K562 (cell line): ENCODE results near the gene ARHGEF25. TPM values are rescaled to one million over a fixed set of nuclear protein-coding genes. Genes with fewer than 3 reads are reported as not detected.

ENCODE experiments used
- ATAC-seq: fragments of 200-7000 bp; cut with Tn5 transposase; 3 replicates; pipeline ENCODE4 v1.9.1; 2020; ENCODE audit warnings: moderate library complexity
- BruUV-seq: library from RNA; stranded (reverse); fragments of 400-500 nt; replicated peaks from 2 replicates; lab custom pipeline; 2021; lab: Mats Ljungman, UMichigan
- CTCF ChIA-PET: fragments of 300-600 bp; formaldehyde crosslinking; extraction: SDS; loops from one replicate; lab custom pipeline; 2021; ENCODE audit warnings: low intra/inter-chr PET ratio; lab: Yijun Ruan, JAX
- POLR2A ChIA-PET: fragments of 300-600, 350-650 bp; sonication (Branson Sonifier 250); formaldehyde crosslinking; extraction: SDS; loops from one replicate; lab custom pipeline; 2021; ENCODE audit warnings: antibody characterized with exemption, inconsistent platforms; lab: Yijun Ruan, JAX
- DNase-seq, 4 experiments: peaks; one replicate each; pipeline versions ENCODE4 v3.0.0 to v3.0.0-alpha.2; 2011 to 2018; ENCODE audit warnings: low spot score in 3 of 4, mixed read lengths in 3 of 4; ENCODE audit errors: extremely low read depth in 1 of 4
- FAIRE-seq: peaks from 2 replicates; lab custom pipeline; 2011; peaks lifted over from hg19 to GRCh38; lab: Jason Lieb, UNC
- H2AFZ ChIP-seq: 2 replicates; pipeline ENCODE4 v1.6.0; 2011; ENCODE audit warnings: low read depth, low read length, control low read depth, inconsistent platforms
- H3K27ac ChIP-seq: fragments of 200-600 bp; 3 replicates; pipeline ENCODE4 v1.8.0; 2011; ENCODE audit warnings: low read depth, mild to moderate bottlenecking, control low read depth, inconsistent platforms, low read length, moderate library complexity, mixed read lengths; ENCODE audit errors: extremely low read depth
- H3K27me3 ChIP-seq, 2 experiments: fragments of 300-600 bp in 1 of 2; 2 replicates in 1 of 2; 3 replicates in 1 of 2; pipeline versions ENCODE4 v1.6.0 to v1.8.0; 2011; ENCODE audit warnings: inconsistent platforms in 2 of 2, low read length in 2 of 2, mild to moderate bottlenecking in 1 of 2, mixed read lengths in 1 of 2, moderate library complexity in 1 of 2; ENCODE audit not compliant: control insufficient read depth in 2 of 2, insufficient read depth in 2 of 2
- H3K36me3 ChIP-seq: fragments of 300-600 bp; 3 replicates; pipeline ENCODE4 v1.8.0; 2011; ENCODE audit warnings: mild to moderate bottlenecking, low read length, inconsistent platforms; ENCODE audit not compliant: control insufficient read depth, insufficient read depth
- H3K4me1 ChIP-seq, 2 experiments: fragments of 200-600 bp in 1 of 2; replicated peaks in 1 of 2; 2 replicates in 1 of 2; 3 replicates in 1 of 2; pipeline versions ENCODE4 v1.5.1 to v1.8.0; 2011; ENCODE audit warnings: inconsistent platforms in 2 of 2, low read length in 2 of 2, mild to moderate bottlenecking in 1 of 2, mixed read lengths in 1 of 2, moderate library complexity in 1 of 2; ENCODE audit not compliant: control insufficient read depth in 2 of 2, insufficient read depth in 2 of 2
- H3K4me2 ChIP-seq: 2 replicates; pipeline ENCODE4 v1.6.1; 2011; ENCODE audit warnings: low read length, control low read depth, inconsistent platforms, mixed read lengths; ENCODE audit not compliant: insufficient read depth
- H3K4me3 ChIP-seq: fragments of 200-600 bp; sonication (generic), shearing (Covaris generic); 2 replicates; pipeline ENCODE4 v1.5.1; 2016; ENCODE audit warnings: control low read depth, inconsistent platforms
- H3K79me2 ChIP-seq: fragments of 200-600 bp; 3 replicates; pipeline ENCODE4 v1.8.0; 2011; ENCODE audit warnings: low read length, inconsistent platforms; ENCODE audit not compliant: control insufficient read depth, insufficient read depth
- H3K9ac ChIP-seq, 2 experiments: 2 replicates each; pipeline versions ENCODE4 v1.6.0 to v1.6.1; 2011; ENCODE audit warnings: low read depth in 2 of 2, low read length in 2 of 2, control low read depth in 1 of 2, inconsistent platforms in 1 of 2, mild to moderate bottlenecking in 1 of 2, mixed read lengths in 1 of 2; ENCODE audit not compliant: insufficient read depth in 1 of 2
- H3K9me1 ChIP-seq: one replicate; pipeline ENCODE4 v1.6.0; 2011; ENCODE audit warnings: inconsistent platforms, mild to moderate bottlenecking, low read length, moderate library complexity; ENCODE audit not compliant: control insufficient read depth, insufficient read depth
- H3K9me3 ChIP-seq: replicated peaks from 2 replicates; pipeline ENCODE4 v1.5.1; 2011; ENCODE audit warnings: low read depth, low read length, inconsistent platforms; ENCODE audit not compliant: control insufficient read depth, insufficient read depth
- H4K20me1 ChIP-seq: replicated peaks from 2 replicates; pipeline ENCODE4 v1.6.1; 2011; ENCODE audit warnings: low read length, inconsistent platforms, mixed read lengths; ENCODE audit not compliant: control insufficient read depth, insufficient read depth
- FOXK1 ChIP-seq: sonication (generic); formaldehyde crosslinking; IDR thresholded peaks from 2 replicates; pipeline ENCODE4 v1.8.0; 2022; ENCODE audit warnings: missing genetic modification reagents, mild to moderate bottlenecking, borderline replicate concordance
- HMG20B ChIP-seq: fragments of 250-450 bp; sonication (Bioruptor Pico); IDR thresholded peaks from 2 replicates; pipeline ENCODE4 v1.5.0; 2021; ENCODE audit warnings: mild to moderate bottlenecking
- RBFOX2 ChIP-seq: fragments of 200-400 bp; formaldehyde crosslinking; IDR thresholded peaks from 2 replicates; pipeline ENCODE4 v1.6.1; 2017; ENCODE audit warnings: low read depth, mild to moderate bottlenecking, low read length, moderate library complexity
- TRIM24 ChIP-seq, 2 experiments: fragments of 450-650 bp; IDR thresholded peaks; 2 replicates each; pipeline ENCODE4 v1.6.1; 2016
- ZFPM2 ChIP-seq: fragments of 250-450 bp; sonication (Bioruptor Pico); IDR thresholded peaks from 2 replicates; pipeline ENCODE4 v1.5.1; 2022; ENCODE audit warnings: mild to moderate bottlenecking
- ZKSCAN8 ChIP-seq: fragments of 200-800 bp; sonication (Bioruptor generic); IDR thresholded peaks from 2 replicates; pipeline ENCODE4 v1.6.1; 2016; ENCODE audit warnings: missing genetic modification characterization, missing compliant biosample characterization
- ZNF146 ChIP-seq: IDR thresholded peaks from one replicate; pipeline ENCODE4 v1.6.1; 2018; ENCODE audit warnings: missing compliant biosample characterization; ENCODE audit not compliant: unreplicated experiment
- ZNF354B ChIP-seq: fragments of 250-450 bp; sonication (Bioruptor Pico); IDR thresholded peaks from 2 replicates; pipeline ENCODE4 v1.4.0; 2020
- ZNF740 ChIP-seq, 3 experiments: fragments of 200-800 bp in 1 of 3; sonication (Bioruptor generic) in 1 of 3; sonication (generic) in 1 of 3; formaldehyde crosslinking in 1 of 3; IDR thresholded peaks; 2 replicates each; pipeline versions ENCODE4 v1.6.1 to v1.8.0; 2016 to 2022; ENCODE audit warnings: mild to moderate bottlenecking in 2 of 3, missing compliant biosample characterization in 2 of 3, missing genetic modification characterization in 2 of 3, missing genetic modification reagents in 1 of 3
- WGBS: fragments of 100-300 bp; shearing (Covaris generic); methylation state at CpG from one replicate; pipeline ENCODE4 v1.1.6; 2016; ENCODE audit warnings: low coverage, mixed read lengths; ENCODE audit not compliant: insufficient coverage; ENCODE audit errors: missing lambda C conversion rate; 5-methylcytosine and 5-hydroxymethylcytosine counted together
- in situ Hi-C: fragments of 300-500 bp; cut with MboI; formaldehyde crosslinking; loops from 4 replicates; pipeline ENCODE4 v1.15.0; 2018; ENCODE audit warnings: inconsistent platforms, mixed read lengths
- intact Hi-C: fragments of 100-400 bp; cut with micrococcal nuclease; formaldehyde crosslinking; loops from 2 replicates; pipeline ENCODE4 v1.14.2; 2022
- polyA plus RNA-seq, 8 experiments: library from polyadenylated mRNA; depleted of rRNA in 4 of 8; stranded (reverse) in 5 of 8; unstranded in 3 of 8; fragments of >200 nt; fragmentation: Nextera tagmentation in 2 of 8; fragmentation: Illumina TruSeq in 1 of 8; extraction: Ambion mirVana in 2 of 8; extraction: Trizol in 1 of 8; gene quantifications; 2 replicates each; pipeline versions ENCODE4 v1.2.1 to v1.2.3, GENCODE V29; 2011 to 2014; ENCODE audit warnings: inconsistent platforms in 1 of 8, missing spikeins in 1 of 8
- total RNA-seq, 7 experiments: library from RNA; depleted of rRNA in 6 of 7; stranded (reverse); fragments of >200 nt in 6 of 7; fragmentation: Illumina TruSeq in 2 of 7; extraction: Trizol in 2 of 7; gene quantifications; 2 replicates each; pipeline versions ENCODE4 v1.2.1 to v1.2.3, GENCODE V29; 2011 to 2021; ENCODE audit warnings: low replicate concordance in 1 of 7

ARHGEF25 gene
- total and polyA plus RNA-seq, 9 of the 15 experiments (the other 6 are each of a cell fraction or from before 2014, with no cell fraction given), result 0.13 to 17.3 (median 11.6) TPM

- H3K4me3 ChIP-seq, result no peak overlapping the region
- H3K27me3 ChIP-seq, result no peaks in the 10 kb centered on the region
- no peak for ATAC-seq
- in situ Hi-C loops (loop anchor here (5.0 kb wide), 2 partner anchors 62 to 102 kb away; partner anchors contain the start of gene OS9), intact Hi-C loops (no loop called here)
- H3K9me3 ChIP-seq, result no peaks in the 10 kb centered on the region
- no TSS peak for BruUV-seq
- 0 out of 3 replicates have a peak, but pooled peaks cover 5% of the 10 kb centered on the region for H3K79me2 ChIP-seq
- H3K4me1 ChIP-seq, result peaks cover 0 to 34% of the 10 kb centered on the region in 2 experiments; a peak in 3 of 5 replicates
- H4K20me1 ChIP-seq, result no peaks in the 10 kb centered on the region
- CTCF ChIA-PET, result no interaction called here
- 82% methylated on average over 5 of the region's 5 CpGs for WGBS
- no peaks in the 10 kb centered on the region for H3K9me1 ChIP-seq
- no peak overlapping the region for H3K4me2 ChIP-seq
- TF ChIP-seq ZFPM2 (CRISPR knock-in tag) (no peak), RBFOX2 (0 out of 2 replicates have a peak, but pooled peaks have one; percentile 20), ZNF354B (CRISPR knock-in tag) (no peak)
- no peak for FAIRE-seq
- H2AFZ ChIP-seq, result no peak overlapping the region
- POLR2A ChIA-PET, result interaction anchor here (0.6 to 2.1 kb wide), 5 partner anchors 16 to 176 kb away, joined by 3 to 5 read pairs (median 4); partner anchors contain the start of gene DDIT3
- DNase-seq, result no peak
- no peak overlapping the region for H3K27ac ChIP-seq
- 0 out of 4 replicates have a peak overlapping the region, but pooled peaks of 1 of the 2 experiments have one; percentile 48 for H3K9ac ChIP-seq
- peaks cover 46% of the 10 kb centered on the region; the same call in 2 of the 3 replicates for H3K36me3 ChIP-seq
Measured at GRCh38 chr12:57629897-57630471, 18.7 kb downstream of the ARHGEF25 start.

GRCh38 chr12:57630891-57631433, 19.7 kb downstream of the ARHGEF25 start:
- no peak for FAIRE-seq
- H3K27ac ChIP-seq, result no peak overlapping the region
- no peak for TF ChIP-seq ZNF146
- no peak for TF ChIP-seq ZKSCAN8 (CRISPR knock-in tag)
- TF ChIP-seq FOXK1 (CRISPR knock-in tag), result no peak
- no peak for TF ChIP-seq TRIM24 (IDR thresholded peaks at IDR 0.05)
- TF ChIP-seq ZNF740 (CRISPR knock-in tag; IDR thresholded peaks at IDR 0.05), result 0 out of 2 replicates have a peak, but pooled peaks have one; percentile 26
- TF ChIP-seq ZNF740 (tag; IDR thresholded peaks at IDR 0.05), result no peak
- no peak for TF ChIP-seq HMG20B
- TF ChIP-seq, all 486 proteins: peak for 1
- POLR2A ChIA-PET, result interaction anchor here (0.5 to 2.1 kb wide), 5 partner anchors 14 to 113 kb away, joined by 3 to 5 read pairs (median 4); no protein-coding TSS in a partner anchor
- peaks cover 0 to 34% of the 10 kb centered on the region in 2 experiments; a peak in 3 of 5 replicates for H3K4me1 ChIP-seq
- intact Hi-C loops (no loop called here), in situ Hi-C loops (no loop called here)
- DNase-seq, result no peak
- H3K9me1 ChIP-seq, result no peaks in the 10 kb centered on the region
- H3K27me3 ChIP-seq, result no peaks in the 10 kb centered on the region
- no peaks in the 10 kb centered on the region for H3K9me3 ChIP-seq
- peak overlapping the region in 1 of 2 experiments; percentile 48; a peak in 1 of 4 replicates for H3K9ac ChIP-seq
- H3K4me3 ChIP-seq, result no peak overlapping the region
- peaks cover 45% of the 10 kb centered on the region; the same call in 2 of the 3 replicates for H3K36me3 ChIP-seq
- ATAC-seq, result no peak
- BruUV-seq, result no TSS peak
- H4K20me1 ChIP-seq, result no peaks in the 10 kb centered on the region
- H2AFZ ChIP-seq, result no peak overlapping the region
- WGBS, result 85% methylated on average over 5 of the region's 6 CpGs
- H3K4me2 ChIP-seq, result no peak overlapping the region
- H3K79me2 ChIP-seq, result 0 out of 3 replicates have a peak, but pooled peaks cover 5% of the 10 kb centered on the region
- CTCF ChIA-PET, result no interaction called here
